Loucy (cell line): ENCODE measurements around the gene TGFBI.

Source experiments
- H2AFZ ChIP-seq: fragments of 200-600 bp; sonication (generic); 2 replicates; pipeline ENCODE4 v1.6.0; 2016; ENCODE audit warnings: antibody characterized with exemption, mild to moderate bottlenecking, low read length, moderate library complexity
- H3F3A ChIP-seq: fragments of 200-600 bp; 2 replicates; pipeline ENCODE4 v1.6.0; 2016; ENCODE audit warnings: antibody characterized with exemption, low read depth, mild to moderate bottlenecking
- H3K27me3 ChIP-seq: fragments of 200-600 bp; sonication (generic); 2 replicates; pipeline ENCODE4 v1.6.1; 2014; ENCODE audit warnings: low read length, mild to moderate bottlenecking; ENCODE audit not compliant: insufficient read depth, poor library complexity, severe bottlenecking
- H3K36me3 ChIP-seq: fragments of 200-600 bp; sonication (generic); 2 replicates; pipeline ENCODE4 v1.6.1; 2016; ENCODE audit warnings: low read length; ENCODE audit not compliant: insufficient read depth
- H3K4me1 ChIP-seq: fragments of 200-600 bp; sonication (generic); 2 replicates; pipeline ENCODE4 v1.5.1; 2014; ENCODE audit warnings: low read length, mild to moderate bottlenecking; ENCODE audit not compliant: insufficient read depth, poor library complexity, severe bottlenecking
- H3K4me2 ChIP-seq: fragments of 200-600 bp; sonication (generic); 2 replicates; pipeline ENCODE4 v1.6.0; 2014; ENCODE audit warnings: antibody characterized with exemption, low read length, low read depth, mild to moderate bottlenecking; ENCODE audit not compliant: poor library complexity, severe bottlenecking
- H3K4me3 ChIP-seq: fragments of 200-600 bp; sonication (generic); 2 replicates; pipeline ENCODE4 v1.5.1; 2014; ENCODE audit warnings: low read length, mild to moderate bottlenecking, mixed read lengths; ENCODE audit not compliant: poor library complexity, severe bottlenecking
- H3K79me2 ChIP-seq: fragments of 200-600 bp; sonication (generic); 2 replicates; pipeline ENCODE4 v1.6.1; 2014; ENCODE audit warnings: low read length; ENCODE audit not compliant: insufficient read depth
- H3K9ac ChIP-seq: fragments of 200-600 bp; sonication (generic); 2 replicates; pipeline ENCODE4 v1.6.0; 2014; ENCODE audit warnings: mild to moderate bottlenecking, low read depth, low read length, moderate library complexity; ENCODE audit not compliant: poor library complexity, severe bottlenecking
- H3K9me2 ChIP-seq: fragments of 200-600 bp; sonication (generic); replicated peaks from 2 replicates; pipeline ENCODE4 v1.6.1; 2016; ENCODE audit warnings: low read depth, low read length, mixed read lengths
- H3K9me3 ChIP-seq: fragments of 200-600 bp; sonication (generic); 2 replicates; pipeline ENCODE4 v1.6.1; 2014; ENCODE audit warnings: mild to moderate bottlenecking, antibody characterized with exemption, low read length, low read depth; ENCODE audit not compliant: insufficient read depth
- H4K20me1 ChIP-seq: fragments of 200-600 bp; sonication (generic); 2 replicates; pipeline ENCODE4 v1.6.0; 2014; ENCODE audit warnings: antibody characterized with exemption, low read length, mild to moderate bottlenecking; ENCODE audit not compliant: insufficient read depth, poor library complexity, severe bottlenecking
- CTCF ChIP-seq: fragments of 200-600 bp; sonication (generic); conservative IDR thresholded peaks from 2 replicates; pipeline ENCODE4 v1.5.1; 2014; ENCODE audit warnings: mild to moderate bottlenecking, antibody characterized with exemption, low read length
- EZH2phosphoT487 ChIP-seq: fragments of 200-600 bp; IDR thresholded peaks from 2 replicates; pipeline ENCODE4 v1.6.1; 2018; ENCODE audit warnings: antibody characterized with exemption, mild to moderate bottlenecking, moderate library complexity, borderline replicate concordance

The TGFBI gene

GRCh38 chr5:136051486-136052220, 22.9 kb downstream of the TGFBI start:
- Histone ChIP-seq H3F3A (no peaks in the 10 kb centered on the region), H3K9me2 (no peaks in the 10 kb centered on the region), H2AFZ (no peak overlapping the region), H3K9me3 (no peaks in the 10 kb centered on the region), H3K4me3 (no peak overlapping the region), H3K4me1 (no peaks in the 10 kb centered on the region), H3K4me2 (no peak overlapping the region), H3K79me2 (no peaks in the 10 kb centered on the region), H3K36me3 (no peaks in the 10 kb centered on the region), H3K27me3 (no peaks in the 10 kb centered on the region), H4K20me1 (no peaks in the 10 kb centered on the region), H3K9ac (no peak overlapping the region)
- TF ChIP-seq EZH2phosphoT487 (no peak), CTCF (no peak)

GRCh38 chr5:136052692-136053335, 24.0 kb downstream of the TGFBI start:
- H3K4me2 ChIP-seq, result no peak overlapping the region
- TF ChIP-seq EZH2phosphoT487, result no peak
- TF ChIP-seq CTCF, result no peak
- H2AFZ ChIP-seq, result no peak overlapping the region
- no peaks in the 10 kb centered on the region for H3K4me1 ChIP-seq
- H3K79me2 ChIP-seq, result no peaks in the 10 kb centered on the region
- H4K20me1 ChIP-seq, result no peaks in the 10 kb centered on the region
- H3F3A ChIP-seq, result no peaks in the 10 kb centered on the region
- no peak overlapping the region for H3K9ac ChIP-seq
- no peaks in the 10 kb centered on the region for H3K9me3 ChIP-seq
- H3K27me3 ChIP-seq, result no peaks in the 10 kb centered on the region
- H3K36me3 ChIP-seq, result no peaks in the 10 kb centered on the region
- no peak overlapping the region for H3K4me3 ChIP-seq
- H3K9me2 ChIP-seq, result no peaks in the 10 kb centered on the region

GRCh38 chr5:136053336-136054141, 24.8 kb downstream of the TGFBI start:
- Histone ChIP-seq H2AFZ (no peak overlapping the region), H3K9me3 (no peaks in the 10 kb centered on the region), H3F3A (no peaks in the 10 kb centered on the region), H3K36me3 (no peaks in the 10 kb centered on the region), H3K9me2 (no peaks in the 10 kb centered on the region), H3K27me3 (no peaks in the 10 kb centered on the region), H3K4me1 (no peaks in the 10 kb centered on the region), H3K79me2 (no peaks in the 10 kb centered on the region), H3K9ac (no peak overlapping the region), H3K4me2 (no peak overlapping the region), H3K4me3 (no peak overlapping the region), H4K20me1 (no peaks in the 10 kb centered on the region)
- no peak for TF ChIP-seq EZH2phosphoT487
- TF ChIP-seq CTCF, result no peak
